HEK293T (cell line): ENCODE data around the gene NEIL1.
"Not testable (repeated sequence)": the region's sequence is repeated elsewhere in the genome, so short reads cannot be mapped to it uniquely, and the experiment has no call there.

Experiments used
- CTCF ChIA-PET: fragments of 350-600 bp; formaldehyde crosslinking; extraction: SDS; loops from one replicate; lab custom pipeline; 2021; ENCODE audit warnings: antibody characterized with exemption, inconsistent platforms; lab: Yijun Ruan, JAX
- POLR2A ChIA-PET: fragments of 350-600 bp; formaldehyde crosslinking; extraction: SDS; loops from one replicate; lab custom pipeline; 2020; ENCODE audit warnings: antibody characterized with exemption, inconsistent platforms; lab: Yijun Ruan, JAX
- DNase-seq: peaks from one replicate; pipeline ENCODE4 v3.0.0; 2012; ENCODE audit warnings: mixed read lengths; ENCODE audit errors: extremely low spot score
- ARNT ChIP-seq: fragments of 450-650 bp; IDR thresholded peaks from 2 replicates; pipeline ENCODE4 v1.6.1; 2017; ENCODE audit warnings: mild to moderate bottlenecking
- BHLHE40 ChIP-seq: fragments of 450-650 bp; IDR thresholded peaks from 2 replicates; pipeline ENCODE4 v1.6.1; 2016; ENCODE audit warnings: mild to moderate bottlenecking, moderate library complexity, borderline replicate concordance
- CTBP1 ChIP-seq: fragments of 450-650 bp; IDR thresholded peaks from 2 replicates; pipeline ENCODE4 v1.6.1; 2016; ENCODE audit warnings: borderline replicate concordance
- ELF4 ChIP-seq: fragments of 450-650 bp; IDR thresholded peaks from 2 replicates; pipeline ENCODE4 v1.6.1; 2017; ENCODE audit warnings: antibody characterized with exemption
- FOXA1 ChIP-seq: fragments of 450-650 bp; IDR thresholded peaks from 2 replicates; pipeline ENCODE4 v1.6.1; 2016; ENCODE audit warnings: mild to moderate bottlenecking
- FOXK2 ChIP-seq: fragments of 450-650 bp; IDR thresholded peaks from 2 replicates; pipeline ENCODE4 v1.6.1; 2016; ENCODE audit warnings: mild to moderate bottlenecking
- FOXM1 ChIP-seq: fragments of 450-650 bp; IDR thresholded peaks from 2 replicates; pipeline ENCODE4 v1.6.1; 2017; ENCODE audit warnings: mild to moderate bottlenecking, borderline replicate concordance
- HDGF ChIP-seq: fragments of 450-650 bp; IDR thresholded peaks from 2 replicates; pipeline ENCODE4 v1.6.1; 2017; ENCODE audit warnings: antibody characterized with exemption, borderline replicate concordance
- L3MBTL2 ChIP-seq: fragments of 450-650 bp; conservative IDR thresholded peaks from 2 replicates; pipeline ENCODE4 v1.6.1; 2016; ENCODE audit warnings: mild to moderate bottlenecking
- LEF1 ChIP-seq: fragments of 450-650 bp; IDR thresholded peaks from 2 replicates; pipeline ENCODE4 v1.6.1; 2017; ENCODE audit warnings: mild to moderate bottlenecking, borderline replicate concordance
- NFRKB ChIP-seq: fragments of 450-650 bp; IDR thresholded peaks from 2 replicates; pipeline ENCODE4 v1.6.1; 2016; ENCODE audit warnings: mild to moderate bottlenecking, moderate library complexity
- SP1 ChIP-seq: fragments of 450-650 bp; IDR thresholded peaks from 2 replicates; pipeline ENCODE4 v1.6.1; 2017
- SUZ12 ChIP-seq: fragments of 450-650 bp; IDR thresholded peaks from 2 replicates; pipeline ENCODE4 v1.6.1; 2016; ENCODE audit warnings: mild to moderate bottlenecking
- TARDBP ChIP-seq: fragments of 450-650 bp; IDR thresholded peaks from 2 replicates; pipeline ENCODE4 v1.6.1; 2016
- ZNF384 ChIP-seq: fragments of 450-650 bp; IDR thresholded peaks from 2 replicates; pipeline ENCODE4 v1.6.1; 2016
- TF ChIP-seq, protein P1 (sequence below): fragments of 450-650 bp; IDR thresholded peaks from 2 replicates; pipeline ENCODE4 v1.6.1; 2016

The NEIL1 gene

DNA sequence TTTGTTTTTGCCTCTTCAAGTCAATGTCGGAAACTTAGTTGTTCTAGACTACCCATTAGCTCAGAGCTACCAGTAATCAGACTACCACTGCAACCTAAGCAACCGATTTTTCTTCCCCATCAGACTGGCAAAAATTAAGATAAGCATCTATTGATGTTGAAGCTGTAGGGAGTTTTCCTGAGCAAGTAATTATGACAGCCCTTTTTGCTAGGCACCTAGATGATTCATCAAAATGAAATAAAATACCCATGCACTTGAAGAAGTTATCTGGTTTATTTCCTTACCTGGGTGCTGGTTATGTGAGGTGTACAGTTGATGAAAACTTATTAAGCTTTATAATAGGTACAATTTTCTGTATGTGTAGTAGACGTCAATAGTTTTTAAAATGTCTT, 11.5 kb upstream of the NEIL1 start:
- POLR2A ChIA-PET, result interaction anchor here (0.7 to 2.6 kb wide), 8 partner anchors 13 to 227 kb away, joined by 3 to 17 read pairs (median 3); partner anchors contain the start of genes MAN2C1 and NEIL1
- TF ChIP-seq, protein P1, sequence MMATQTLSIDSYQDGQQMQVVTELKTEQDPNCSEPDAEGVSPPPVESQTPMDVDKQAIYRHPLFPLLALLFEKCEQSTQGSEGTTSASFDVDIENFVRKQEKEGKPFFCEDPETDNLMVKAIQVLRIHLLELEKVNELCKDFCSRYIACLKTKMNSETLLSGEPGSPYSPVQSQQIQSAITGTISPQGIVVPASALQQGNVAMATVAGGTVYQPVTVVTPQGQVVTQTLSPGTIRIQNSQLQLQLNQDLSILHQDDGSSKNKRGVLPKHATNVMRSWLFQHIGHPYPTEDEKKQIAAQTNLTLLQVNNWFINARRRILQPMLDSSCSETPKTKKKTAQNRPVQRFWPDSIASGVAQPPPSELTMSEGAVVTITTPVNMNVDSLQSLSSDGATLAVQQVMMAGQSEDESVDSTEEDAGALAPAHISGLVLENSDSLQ, result no peak
- TF ChIP-seq ZNF384 (no peak), SP1 (no peak), NFRKB (no peak), L3MBTL2 (no peak), SUZ12 (no peak), FOXM1 (no peak), HDGF (no peak), LEF1 (no peak), ELF4 (no peak), ARNT (no peak), TARDBP (no peak), CTBP1 (no peak), FOXA1 (no peak), FOXK2 (no peak), BHLHE40 (no peak)
- DNase-seq, result no peak
- CTCF ChIA-PET, result interaction anchor here (1.7 kb wide), 1 partner anchor 33 kb away, joined by 9 read pairs; no protein-coding TSS in a partner anchor

DNA sequence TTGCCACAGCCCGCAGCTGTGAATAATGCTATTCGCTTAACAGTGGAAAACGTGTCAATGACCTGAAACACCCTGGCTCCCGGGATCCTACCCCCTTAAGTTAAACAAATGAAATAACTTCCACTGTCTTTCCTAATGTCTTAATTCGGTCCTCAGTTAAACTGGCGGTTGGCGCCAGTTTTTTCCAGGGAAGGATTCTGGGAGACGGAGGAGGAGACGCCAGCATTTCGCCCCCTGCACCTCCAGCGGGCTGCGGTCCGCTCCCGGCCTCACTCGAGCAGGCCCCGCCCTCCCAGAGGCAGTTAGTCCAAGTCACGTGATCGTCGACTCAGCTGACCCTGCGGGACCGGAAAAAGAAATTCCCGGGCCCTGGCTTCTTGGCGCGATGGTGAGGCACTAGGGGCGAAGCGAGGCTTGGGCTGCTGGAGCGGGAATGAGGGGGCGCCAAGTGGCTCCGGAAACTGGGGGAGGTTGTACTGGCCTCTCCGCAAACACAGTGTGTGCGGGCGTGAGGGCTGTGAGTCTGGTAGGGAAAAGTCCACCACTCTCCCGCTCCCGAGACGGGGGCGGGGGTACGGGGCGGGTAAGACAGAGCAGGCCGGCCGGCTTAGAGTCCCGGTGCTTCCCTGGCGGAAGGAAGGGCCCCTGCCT, 11.0 kb upstream of the NEIL1 start, which contains the start of gene COMMD4:
Gene COMMD4, plus strand, starts transcription at position 359 of the 651 bp plus-strand sequence. Its CDS starts 27 bp downstream, at position 386.
- TF ChIP-seq TARDBP, result no peak
- TF ChIP-seq L3MBTL2, result peak; percentile 99
- no peak for TF ChIP-seq ZNF384
- TF ChIP-seq ARNT, result no peak; the same call in 1 of the 2 replicates
- no peak for TF ChIP-seq CTBP1
- TF ChIP-seq SP1, result no peak
- no peak for TF ChIP-seq FOXA1
- peak; percentile 65; the same call in 1 of the 2 replicates for TF ChIP-seq NFRKB
- TF ChIP-seq FOXM1, result no peak
- no peak for TF ChIP-seq HDGF
- no peak for TF ChIP-seq BHLHE40
- TF ChIP-seq SUZ12, result no peak
- no peak for TF ChIP-seq LEF1
- peak; percentile 26; the same call in 1 of the 2 replicates for TF ChIP-seq ELF4
- TF ChIP-seq FOXK2, result no peak
- TF ChIP-seq, protein P1, result no peak
- peak; percentile 81 for DNase-seq
- ChIA-PET POLR2A (interaction anchor here (0.7 to 2.6 kb wide), 7 partner anchors 12 to 227 kb away, joined by 3 to 17 read pairs (median 3); partner anchors contain the start of genes MAN2C1 and NEIL1), CTCF (interaction anchor here (1.7 kb wide), 1 partner anchor 32 kb away, joined by 9 read pairs; no protein-coding TSS in a partner anchor)

DNA sequence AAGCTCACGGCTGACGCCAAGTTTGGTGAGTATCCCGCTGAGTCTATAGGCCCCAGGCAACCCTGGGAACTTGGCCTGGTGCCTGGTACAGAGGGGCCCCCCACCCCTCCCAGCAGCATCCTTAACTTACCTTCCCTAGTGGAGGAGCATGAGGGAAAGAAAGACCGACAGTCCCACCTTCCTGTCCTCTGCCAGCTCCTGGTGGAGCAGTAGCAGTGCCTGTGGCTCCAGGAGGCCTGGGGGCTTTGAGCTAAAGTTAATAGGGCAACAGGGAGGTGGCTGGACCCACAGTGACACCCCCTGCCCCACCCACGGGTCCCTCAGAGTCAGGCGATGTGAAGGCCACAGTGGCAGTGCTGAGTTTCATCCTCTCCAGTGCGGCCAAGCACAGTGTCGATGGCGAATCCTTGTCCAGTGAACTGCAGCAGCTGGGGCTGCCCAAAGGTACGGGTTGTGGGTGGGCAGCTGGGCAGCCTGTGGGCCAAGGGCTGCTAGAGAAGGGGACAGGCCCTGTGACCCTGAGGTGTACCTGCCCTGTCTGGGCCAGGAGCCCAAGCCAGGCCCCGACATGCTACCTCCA, 8.1 kb upstream of the NEIL1 start:
- no peak for DNase-seq
- CTCF ChIA-PET, result no interaction called here
- TF ChIP-seq CTBP1, result no peak
- no peak for TF ChIP-seq FOXA1
- no peak for TF ChIP-seq LEF1
- no peak for TF ChIP-seq FOXK2
- no peak for TF ChIP-seq FOXM1
- no peak for TF ChIP-seq L3MBTL2
- TF ChIP-seq SUZ12, result no peak
- TF ChIP-seq BHLHE40, result no peak
- TF ChIP-seq HDGF, result no peak
- no peak for TF ChIP-seq TARDBP
- TF ChIP-seq ELF4, result no peak
- no peak for TF ChIP-seq ZNF384
- POLR2A ChIA-PET, result no interaction called here

DNA sequence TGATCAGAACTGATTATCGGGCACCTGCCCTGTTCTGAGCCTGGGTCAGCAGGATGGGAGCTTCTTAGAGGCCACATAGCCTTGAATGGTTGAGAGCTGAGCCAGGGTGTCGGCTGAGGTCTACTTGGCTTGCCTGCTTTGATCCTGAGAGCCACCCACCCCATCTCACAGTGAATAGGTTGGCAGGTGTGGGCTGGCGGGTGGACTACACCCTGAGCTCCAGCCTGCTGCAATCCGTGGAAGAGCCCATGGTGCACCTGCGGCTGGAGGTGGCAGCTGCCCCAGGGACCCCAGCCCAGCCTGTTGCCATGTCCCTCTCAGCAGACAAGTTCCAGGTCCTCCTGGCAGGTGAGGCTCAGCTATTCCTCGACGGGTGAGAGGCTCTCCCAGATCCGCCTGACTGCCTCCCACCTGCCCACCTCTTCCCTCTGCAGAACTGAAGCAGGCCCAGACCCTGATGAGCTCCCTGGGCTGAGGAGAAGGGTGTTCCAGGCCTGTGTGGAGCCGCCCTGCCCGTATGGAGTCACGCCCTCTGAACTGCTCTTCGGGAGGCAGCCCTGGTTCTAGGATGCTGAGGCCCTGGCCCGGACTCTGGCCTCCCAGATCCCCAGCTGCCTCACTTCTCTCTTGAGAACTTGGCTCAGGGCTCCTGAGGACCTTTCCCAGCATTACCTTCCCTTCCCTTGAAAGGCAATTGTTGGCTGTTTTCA, 7.2 kb upstream of the NEIL1 start:
- no peak for TF ChIP-seq TARDBP
- TF ChIP-seq FOXA1, result no peak
- TF ChIP-seq ZNF384, result no peak
- TF ChIP-seq BHLHE40, result no peak
- POLR2A ChIA-PET, result interaction anchor here (1.0 kb wide), 1 partner anchor 355 kb away, joined by 3 read pairs; no protein-coding TSS in a partner anchor
- CTCF ChIA-PET, result no interaction called here
- no peak for DNase-seq

DNA sequence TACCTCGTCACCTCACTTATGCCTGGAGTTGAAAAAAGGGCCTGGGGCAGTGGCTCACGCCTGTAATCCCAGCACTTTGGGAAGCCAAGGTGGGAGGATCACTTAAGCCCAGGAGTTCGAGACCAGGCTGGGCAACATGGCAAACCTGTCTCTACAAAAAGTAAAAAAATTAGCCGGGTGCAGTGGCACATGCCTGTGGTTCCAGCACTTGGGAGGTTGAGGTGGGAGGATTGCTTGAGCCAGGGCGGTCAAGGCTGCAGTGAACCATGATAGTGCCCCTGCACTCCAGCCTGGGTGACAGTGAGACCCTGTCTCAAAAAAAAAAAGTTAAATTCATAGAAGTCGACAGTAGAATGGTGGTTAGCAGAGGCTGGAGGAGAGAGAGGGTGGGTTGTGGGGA, 4.6 kb upstream of the NEIL1 start:
- DNase-seq, result no peak
- ChIA-PET CTCF (no interaction called here), POLR2A (no interaction called here)
- TF ChIP-seq CTBP1, result no peak
- TF ChIP-seq SUZ12, result no peak
- TF ChIP-seq ELF4, result no peak
- no peak for TF ChIP-seq TARDBP
- no peak for TF ChIP-seq ZNF384

DNA sequence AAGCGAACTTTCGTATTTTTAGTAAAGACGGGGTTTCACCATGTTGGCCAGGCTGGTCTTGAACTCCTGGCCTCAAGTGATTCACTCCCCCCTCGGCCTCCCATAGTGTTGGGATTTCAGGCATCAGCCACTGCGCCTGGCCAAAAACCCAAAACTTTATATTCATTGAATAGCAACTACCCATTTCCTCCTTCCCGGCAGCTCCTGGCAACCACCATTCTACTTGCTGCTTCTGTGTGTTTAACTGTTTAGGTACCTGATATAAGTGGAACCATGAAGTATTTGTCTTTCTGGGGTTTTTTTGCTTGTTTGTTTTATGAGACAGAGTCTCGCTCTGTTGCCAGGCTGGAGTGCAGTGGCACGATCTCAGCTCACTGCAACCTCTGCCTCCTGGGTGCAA, 2.9 kb upstream of the NEIL1 start:
- CTCF ChIA-PET, DNase-seq: not testable (repeated sequence)
- POLR2A ChIA-PET, result interaction anchor here (1.0 kb wide), 1 partner anchor 25 kb away, joined by 5 read pairs; the partner anchor contains the start of gene MAN2C1
